Activated CD8-positive, alpha-beta T cell treated with anti-CD3 and anti-CD28 coated beads for 36 hours (primary cell): ENCODE measurements around the gene TBX10. TPM values are rescaled to one million over a fixed set of nuclear protein-coding genes. Genes with fewer than 3 reads are reported as not detected.

Experiments used
- ATAC-seq: fragments of 200-7000 bp; cut with Tn5 transposase; one replicate; pipeline ENCODE4 v1.10.0; 2021; ENCODE audit warnings: mild to moderate bottlenecking, moderate library complexity
- CTCF ChIA-PET: fragments of 350-600 bp; sonication (Branson Sonifier 250); formaldehyde crosslinking; loops from one replicate; lab custom pipeline; 2021; ENCODE audit warnings: antibody characterized with exemption; lab: Charles Lee
- POLR2A ChIA-PET: fragments of 350-600 bp; sonication (Branson Sonifier 250); formaldehyde crosslinking; loops from one replicate; lab custom pipeline; 2021; ENCODE audit warnings: antibody characterized with exemption; lab: Charles Lee
- DNase-seq: peaks from one replicate; pipeline ENCODE4 v3.0.0-alpha.2; 2020
- H3K27ac Mint-ChIP-seq: one replicate; pipeline ENCODE4 v1.8.0; 2021; ENCODE audit warnings: mild to moderate bottlenecking, mixed read lengths
- H3K27me3 Mint-ChIP-seq: one replicate; pipeline ENCODE4 v1.8.0; 2021; ENCODE audit warnings: mixed read lengths
- H3K36me3 Mint-ChIP-seq: one replicate; pipeline ENCODE4 v1.8.0; 2021; ENCODE audit warnings: low read depth, mixed read lengths
- H3K4me1 Mint-ChIP-seq: one replicate; pipeline ENCODE4 v1.8.0; 2021; ENCODE audit warnings: low read depth, mixed read lengths
- H3K4me3 Mint-ChIP-seq: one replicate; pipeline ENCODE4 v1.8.0; 2021; ENCODE audit warnings: mild to moderate bottlenecking, moderate library complexity, mixed read lengths
- H3K9me3 Mint-ChIP-seq: one replicate; pipeline ENCODE4 v1.8.0; 2021; ENCODE audit warnings: mixed read lengths
- intact Hi-C: fragments of 100-400 bp; cut with micrococcal nuclease; formaldehyde crosslinking; loops from one replicate; pipeline ENCODE4 v1.10.0; 2022
- total RNA-seq, 2 experiments: library from RNA; stranded (reverse); gene quantifications; one replicate each; pipeline ENCODE4 v1.2.3, GENCODE V29; 2021
- TF ChIP-seq, protein P1 (sequence below): fragments of 200-600 bp; IDR thresholded peaks from one replicate; pipeline ENCODE4 v1.8.0; 2022; ENCODE audit warnings: antibody characterized with exemption, mild to moderate bottlenecking

TBX10 gene
- total RNA-seq, 2 experiments from 2014 or later: not detected

DNA sequence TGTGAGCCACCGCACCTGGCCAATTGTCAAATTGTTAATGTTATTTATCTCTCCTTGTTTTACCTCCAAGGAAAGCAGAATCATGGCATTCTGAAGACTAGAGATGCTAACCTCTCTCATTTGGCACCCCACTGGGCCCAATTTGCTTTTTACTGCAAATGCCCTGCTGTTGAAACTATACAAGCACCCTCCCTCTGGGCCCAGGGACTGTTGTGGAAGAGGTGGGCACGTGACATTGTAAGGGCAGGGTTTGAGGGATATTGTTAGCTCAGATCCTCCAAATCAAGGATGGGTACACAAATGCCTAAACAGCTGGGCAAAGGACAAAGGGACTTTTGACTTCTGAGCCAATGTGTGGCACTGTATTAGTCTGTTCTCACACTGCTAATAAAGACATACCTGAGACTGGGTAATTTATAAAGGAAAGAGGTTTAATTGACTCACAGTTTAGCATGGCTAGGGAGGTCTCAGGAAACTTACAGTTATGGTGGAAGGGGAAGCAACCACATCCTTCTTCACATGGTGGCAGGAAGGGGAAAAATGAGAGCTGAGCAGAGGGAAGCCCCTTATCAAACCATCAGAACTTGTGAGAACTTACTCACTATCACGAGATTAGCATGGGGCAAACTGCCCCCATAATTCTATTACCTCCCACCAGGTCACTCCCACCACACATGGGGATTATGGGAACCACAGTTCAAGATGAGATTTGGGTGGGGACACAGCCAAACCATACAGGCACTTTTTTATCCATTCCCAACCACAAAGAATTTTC is 41.3 kb upstream of the TBX10 start:
- POLR2A ChIA-PET: no interaction called here
- no peak for ATAC-seq
- H3K9me3 Mint-ChIP-seq: peaks cover 3% of the 10 kb centered on the region

DNA sequence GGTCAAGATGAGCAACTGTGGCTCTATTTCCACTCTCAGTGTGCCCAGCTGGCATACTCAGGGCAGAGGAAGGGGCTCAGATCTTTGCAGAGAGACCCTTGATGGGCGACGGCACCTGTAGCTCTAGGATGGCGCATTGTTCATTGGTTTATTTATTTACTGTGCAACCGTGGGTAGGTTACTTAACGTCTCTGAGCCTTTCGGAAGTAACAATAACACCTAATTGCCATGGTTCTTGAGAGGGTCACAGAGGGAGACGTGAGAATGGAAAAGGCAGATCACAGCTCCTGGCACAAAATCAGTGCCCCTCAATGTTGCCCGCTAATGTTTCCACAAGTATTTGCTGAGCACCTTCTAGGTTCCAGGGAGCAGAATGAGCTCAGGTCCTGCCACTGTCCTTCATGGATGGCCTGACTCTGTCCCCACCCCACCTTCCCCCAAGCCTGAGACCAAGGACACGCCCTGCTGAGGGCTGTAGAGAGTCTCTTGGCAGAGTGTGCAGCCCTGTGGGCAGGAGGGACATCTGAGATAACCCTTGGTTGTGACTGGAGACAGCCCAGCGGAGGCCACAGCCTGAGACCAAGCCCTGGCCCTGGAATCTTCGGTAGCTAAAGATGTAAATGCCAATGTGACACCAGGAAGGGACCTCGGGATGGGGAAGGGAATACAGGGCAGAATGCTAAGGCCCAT is 35.6 kb upstream of the TBX10 start:
- intact Hi-C loops: no loop called here
- H3K4me1 Mint-ChIP-seq: no peaks in the 10 kb centered on the region
- TF ChIP-seq, protein P1, sequence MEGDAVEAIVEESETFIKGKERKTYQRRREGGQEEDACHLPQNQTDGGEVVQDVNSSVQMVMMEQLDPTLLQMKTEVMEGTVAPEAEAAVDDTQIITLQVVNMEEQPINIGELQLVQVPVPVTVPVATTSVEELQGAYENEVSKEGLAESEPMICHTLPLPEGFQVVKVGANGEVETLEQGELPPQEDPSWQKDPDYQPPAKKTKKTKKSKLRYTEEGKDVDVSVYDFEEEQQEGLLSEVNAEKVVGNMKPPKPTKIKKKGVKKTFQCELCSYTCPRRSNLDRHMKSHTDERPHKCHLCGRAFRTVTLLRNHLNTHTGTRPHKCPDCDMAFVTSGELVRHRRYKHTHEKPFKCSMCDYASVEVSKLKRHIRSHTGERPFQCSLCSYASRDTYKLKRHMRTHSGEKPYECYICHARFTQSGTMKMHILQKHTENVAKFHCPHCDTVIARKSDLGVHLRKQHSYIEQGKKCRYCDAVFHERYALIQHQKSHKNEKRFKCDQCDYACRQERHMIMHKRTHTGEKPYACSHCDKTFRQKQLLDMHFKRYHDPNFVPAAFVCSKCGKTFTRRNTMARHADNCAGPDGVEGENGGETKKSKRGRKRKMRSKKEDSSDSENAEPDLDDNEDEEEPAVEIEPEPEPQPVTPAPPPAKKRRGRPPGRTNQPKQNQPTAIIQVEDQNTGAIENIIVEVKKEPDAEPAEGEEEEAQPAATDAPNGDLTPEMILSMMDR: no peak
- ChIA-PET CTCF (no interaction called here), POLR2A (no interaction called here)
- H3K27me3 Mint-ChIP-seq: peaks cover 3% of the 10 kb centered on the region
- H3K4me3 Mint-ChIP-seq: no peak overlapping the region
- no peak for DNase-seq
- H3K9me3 Mint-ChIP-seq: no peaks in the 10 kb centered on the region
- no peak for ATAC-seq
- H3K27ac Mint-ChIP-seq: no peak overlapping the region
- H3K36me3 Mint-ChIP-seq: no peaks in the 10 kb centered on the region

More for the DNA sequence above, 41.3 kb upstream of the TBX10 start:
- H3K4me3 Mint-ChIP-seq: no peak overlapping the region
- no peak overlapping the region for H3K27ac Mint-ChIP-seq
- TF ChIP-seq, protein P1: no peak
- H3K36me3 Mint-ChIP-seq: no peaks in the 10 kb centered on the region
- CTCF ChIA-PET: no interaction called here
- H3K27me3 Mint-ChIP-seq: peaks cover 7% of the 10 kb centered on the region
- intact Hi-C loops: no loop called here
- H3K4me1 Mint-ChIP-seq: peaks cover 5% of the 10 kb centered on the region
- DNase-seq: no peak

DNA sequence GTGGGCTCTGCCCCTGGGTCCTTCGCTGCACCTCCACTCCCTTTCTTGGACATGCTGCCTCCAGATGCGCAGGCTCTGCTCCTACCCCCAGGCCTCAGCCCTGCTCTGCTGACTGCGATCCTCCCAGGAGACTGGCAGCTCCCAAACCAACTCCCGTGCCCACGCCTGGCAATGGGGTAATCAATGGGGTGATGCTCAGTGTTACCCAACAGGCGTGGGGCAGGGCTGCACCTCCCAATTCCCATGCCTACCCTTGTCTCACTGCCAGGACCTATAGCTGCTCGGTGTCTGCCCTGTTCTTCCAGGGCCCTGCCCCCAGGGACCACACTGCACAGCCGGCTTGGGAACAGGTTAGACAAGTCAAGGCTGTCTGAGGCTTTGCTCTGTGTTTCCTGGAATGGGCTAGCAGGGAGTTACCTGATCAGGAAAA is 34.9 kb upstream of the TBX10 start, which contains the start of gene ALDH3B2:
Gene ALDH3B2, minus strand, starts transcription at position 182 of the 430 bp plus-strand sequence. CDS start 7,688 bp downstream, outside the sequence.
- intact Hi-C loops: no loop called here
- ATAC-seq (no peak), DNase-seq (no peak)
- Mint-ChIP-seq H3K27ac (no peak within 1 kb of the TSS), H3K9me3 (no peaks in the 10 kb centered on the region), H3K27me3 (peaks cover 3% of the 10 kb centered on the region), H3K4me1 (no peaks in the 10 kb centered on the region), H3K36me3 (no peaks in the 10 kb centered on the region), H3K4me3 (no peak within 1 kb of the TSS)
- ChIA-PET POLR2A (no interaction called here), CTCF (no interaction called here)
- TF ChIP-seq, protein P1: no peak

DNA sequence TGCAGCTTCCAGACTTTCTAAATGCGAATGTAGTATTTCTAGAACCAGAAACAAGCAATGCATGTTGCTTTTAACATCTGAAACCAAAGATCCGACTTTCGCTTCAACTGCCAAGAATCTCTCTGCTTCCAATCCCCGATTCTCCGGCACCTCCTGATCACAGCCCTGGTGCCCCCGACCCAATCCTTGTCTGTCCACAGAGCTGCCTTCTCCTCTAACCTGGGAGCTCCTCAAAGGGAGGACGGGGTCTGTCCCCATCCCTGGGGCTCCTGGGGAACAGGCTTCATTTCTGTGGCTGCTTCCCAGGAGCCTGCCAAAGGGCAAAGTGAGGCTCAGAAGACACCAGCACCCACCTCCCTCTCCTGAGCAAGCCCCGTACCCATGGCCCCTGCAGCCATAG is 34.3 kb upstream of the TBX10 start:
- H3K9me3 Mint-ChIP-seq: no peaks in the 10 kb centered on the region
- no peak overlapping the region for H3K4me3 Mint-ChIP-seq
- no peak for ATAC-seq
- H3K27me3 Mint-ChIP-seq: peaks cover 3% of the 10 kb centered on the region
- ChIA-PET CTCF (no interaction called here), POLR2A (no interaction called here)
- intact Hi-C loops: no loop called here
- H3K27ac Mint-ChIP-seq: no peak overlapping the region
- TF ChIP-seq, protein P1: no peak
- H3K36me3 Mint-ChIP-seq: no peaks in the 10 kb centered on the region
- H3K4me1 Mint-ChIP-seq: no peaks in the 10 kb centered on the region
- DNase-seq: no peak

DNA sequence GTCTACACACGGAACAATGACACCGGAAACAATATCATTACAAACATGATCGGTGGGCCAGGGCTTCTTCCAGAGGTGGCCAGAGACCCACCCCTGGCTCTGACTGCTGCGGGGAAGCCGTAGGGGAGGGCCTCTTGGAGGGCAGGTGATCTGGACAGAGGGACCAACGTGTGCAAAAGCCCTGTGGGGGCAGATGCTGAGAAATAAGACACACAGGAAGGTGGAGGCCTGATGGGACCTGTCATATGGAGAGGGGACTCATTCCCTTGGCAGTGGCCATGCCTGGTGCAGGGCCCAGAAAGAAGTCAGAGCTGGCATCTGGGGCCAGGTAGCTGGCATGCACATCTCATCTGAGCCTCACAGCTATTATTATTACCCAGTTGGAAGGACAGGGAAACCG is 33.8 kb upstream of the TBX10 start:
- Mint-ChIP-seq H3K27me3 (peaks cover 3% of the 10 kb centered on the region), H3K27ac (no peak overlapping the region), H3K36me3 (no peaks in the 10 kb centered on the region), H3K9me3 (no peaks in the 10 kb centered on the region), H3K4me1 (no peaks in the 10 kb centered on the region), H3K4me3 (no peak overlapping the region)
- CTCF ChIA-PET: no interaction called here
- DNase-seq (no peak), ATAC-seq (no peak)
- intact Hi-C loops: no loop called here
- TF ChIP-seq, protein P1: no peak
- POLR2A ChIA-PET: no interaction called here
